Endothelial cell of umbilical vein (primary cell): ENCODE results near the gene CCBE1.

Experiments used
- EZH2 ChIP-seq: IDR thresholded peaks from 2 replicates; pipeline ENCODE4 v1.6.1; 2012; ENCODE audit warnings: borderline replicate concordance, low read depth, mild to moderate bottlenecking, moderate library complexity, low read length, inconsistent platforms; ENCODE audit not compliant: severe bottlenecking
- JUN ChIP-seq: IDR thresholded peaks from 2 replicates; pipeline ENCODE4 v1.6.1; 2011; ENCODE audit warnings: borderline replicate concordance, low read depth; ENCODE audit not compliant: insufficient read length, insufficient read depth
- POLR2A ChIP-seq: IDR thresholded peaks from 2 replicates; pipeline ENCODE4 v1.6.1; 2012; ENCODE audit warnings: low read depth, mild to moderate bottlenecking, control low read depth, low read length
- POLR2AphosphoS5 ChIP-seq: IDR thresholded peaks from 2 replicates; pipeline ENCODE4 v1.6.1; 2012; ENCODE audit warnings: low read depth, mild to moderate bottlenecking, control low read depth, low read length, moderate library complexity; ENCODE audit not compliant: insufficient read depth
- TF ChIP-seq, protein P1 (sequence below), 2 donors: IDR thresholded peaks; 1 replicate in 1 of 2; 2 replicates in 1 of 2; pipeline ENCODE4 v1.5.1; 2011; ENCODE audit warnings: low read length in 2 of 2, mild to moderate bottlenecking in 2 of 2, moderate library complexity in 2 of 2, control low read depth in 1 of 2, inconsistent platforms in 1 of 2, low read depth in 1 of 2; ENCODE audit not compliant: insufficient read depth in 1 of 2; ENCODE audit errors: extremely low read depth in 1 of 2
- TF ChIP-seq, protein P2 (sequence below): IDR thresholded peaks from 2 replicates; pipeline ENCODE4 v1.6.1; 2011; ENCODE audit not compliant: insufficient read depth, insufficient read length

DNA sequence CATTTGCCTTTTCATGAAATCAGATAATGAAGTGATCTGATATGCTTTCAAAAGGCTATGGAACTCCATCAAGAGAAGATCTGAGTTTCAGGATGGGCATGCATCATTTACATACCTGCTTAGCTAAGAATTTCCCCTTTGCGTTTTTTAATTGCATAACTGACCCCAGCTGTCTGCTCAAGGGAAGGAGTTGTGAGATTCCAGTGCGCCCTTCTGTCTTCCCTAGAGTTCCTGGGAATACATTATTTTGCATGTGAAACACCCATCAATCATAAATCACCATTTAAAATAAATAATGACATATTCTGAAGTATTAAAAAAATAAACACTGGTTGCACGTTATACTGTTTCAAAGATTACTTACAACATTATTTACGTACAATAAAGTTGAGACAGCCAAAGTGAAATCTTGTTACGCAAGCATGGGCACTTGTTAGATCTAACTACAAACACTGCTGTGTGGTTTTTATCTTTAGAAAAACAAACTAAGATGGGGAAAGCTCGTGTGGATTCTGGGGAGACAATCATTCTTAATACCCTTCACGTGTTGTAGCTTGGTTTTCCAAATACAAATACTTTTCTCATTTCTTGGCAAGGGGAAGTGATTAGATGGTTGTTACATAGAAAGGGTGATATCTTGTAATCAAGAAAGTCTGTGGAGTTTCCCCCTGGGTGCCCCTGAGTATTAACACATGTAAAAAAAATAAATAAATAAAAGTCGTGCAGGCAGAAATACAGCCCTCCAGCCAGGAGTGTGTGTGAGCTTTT is 212.5 kb downstream of the CCBE1 start:
- TF ChIP-seq EZH2 (no peak), POLR2A (no peak), POLR2AphosphoS5 (no peak), JUN (no peak)
- TF ChIP-seq, protein P1, sequence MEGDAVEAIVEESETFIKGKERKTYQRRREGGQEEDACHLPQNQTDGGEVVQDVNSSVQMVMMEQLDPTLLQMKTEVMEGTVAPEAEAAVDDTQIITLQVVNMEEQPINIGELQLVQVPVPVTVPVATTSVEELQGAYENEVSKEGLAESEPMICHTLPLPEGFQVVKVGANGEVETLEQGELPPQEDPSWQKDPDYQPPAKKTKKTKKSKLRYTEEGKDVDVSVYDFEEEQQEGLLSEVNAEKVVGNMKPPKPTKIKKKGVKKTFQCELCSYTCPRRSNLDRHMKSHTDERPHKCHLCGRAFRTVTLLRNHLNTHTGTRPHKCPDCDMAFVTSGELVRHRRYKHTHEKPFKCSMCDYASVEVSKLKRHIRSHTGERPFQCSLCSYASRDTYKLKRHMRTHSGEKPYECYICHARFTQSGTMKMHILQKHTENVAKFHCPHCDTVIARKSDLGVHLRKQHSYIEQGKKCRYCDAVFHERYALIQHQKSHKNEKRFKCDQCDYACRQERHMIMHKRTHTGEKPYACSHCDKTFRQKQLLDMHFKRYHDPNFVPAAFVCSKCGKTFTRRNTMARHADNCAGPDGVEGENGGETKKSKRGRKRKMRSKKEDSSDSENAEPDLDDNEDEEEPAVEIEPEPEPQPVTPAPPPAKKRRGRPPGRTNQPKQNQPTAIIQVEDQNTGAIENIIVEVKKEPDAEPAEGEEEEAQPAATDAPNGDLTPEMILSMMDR (IDR thresholded peaks at IDR 0.05; ENCODE audit: extremely low read depth in 1 of 2, insufficient read depth in 1 of 2, low read depth in 1 of 2, low read length in 2 of 2): no peak
- TF ChIP-seq, protein P2, sequence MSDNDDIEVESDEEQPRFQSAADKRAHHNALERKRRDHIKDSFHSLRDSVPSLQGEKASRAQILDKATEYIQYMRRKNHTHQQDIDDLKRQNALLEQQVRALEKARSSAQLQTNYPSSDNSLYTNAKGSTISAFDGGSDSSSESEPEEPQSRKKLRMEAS: no peak
